Sigmoid colon (tissue), 4 donors: ENCODE measurements around the gene GPR55.

Experiments used
- EP300 ChIP-seq, 4 donors: sonication (generic); formaldehyde crosslinking; IDR thresholded peaks; one replicate each; pipeline ENCODE4 v1.6.1; 2017; ENCODE audit warnings: antibody characterized with exemption in 4 of 4
- POLR2A ChIP-seq, 2 donors: fragments of 450-650 bp; IDR thresholded peaks; one replicate each; pipeline ENCODE4 v1.6.1; 2016; ENCODE audit warnings: antibody characterized with exemption in 2 of 2, mild to moderate bottlenecking in 2 of 2, moderate library complexity in 2 of 2
- POLR2AphosphoS5 ChIP-seq, 4 donors: sonication (generic); formaldehyde crosslinking; IDR thresholded peaks; one replicate each; pipeline ENCODE4 v1.6.1; 2017; ENCODE audit warnings: antibody characterized with exemption in 4 of 4
- TF ChIP-seq, protein P1 (sequence below), 4 experiments: fragments of 450-650 bp in 3 of 4; fragments of 200-600 bp in 1 of 4; IDR thresholded peaks; one replicate each; pipeline ENCODE4 v1.5.1; 2016 to 2019; ENCODE audit warnings: antibody characterized with exemption in 4 of 4, mild to moderate bottlenecking in 3 of 4, moderate library complexity in 2 of 4

DNA sequence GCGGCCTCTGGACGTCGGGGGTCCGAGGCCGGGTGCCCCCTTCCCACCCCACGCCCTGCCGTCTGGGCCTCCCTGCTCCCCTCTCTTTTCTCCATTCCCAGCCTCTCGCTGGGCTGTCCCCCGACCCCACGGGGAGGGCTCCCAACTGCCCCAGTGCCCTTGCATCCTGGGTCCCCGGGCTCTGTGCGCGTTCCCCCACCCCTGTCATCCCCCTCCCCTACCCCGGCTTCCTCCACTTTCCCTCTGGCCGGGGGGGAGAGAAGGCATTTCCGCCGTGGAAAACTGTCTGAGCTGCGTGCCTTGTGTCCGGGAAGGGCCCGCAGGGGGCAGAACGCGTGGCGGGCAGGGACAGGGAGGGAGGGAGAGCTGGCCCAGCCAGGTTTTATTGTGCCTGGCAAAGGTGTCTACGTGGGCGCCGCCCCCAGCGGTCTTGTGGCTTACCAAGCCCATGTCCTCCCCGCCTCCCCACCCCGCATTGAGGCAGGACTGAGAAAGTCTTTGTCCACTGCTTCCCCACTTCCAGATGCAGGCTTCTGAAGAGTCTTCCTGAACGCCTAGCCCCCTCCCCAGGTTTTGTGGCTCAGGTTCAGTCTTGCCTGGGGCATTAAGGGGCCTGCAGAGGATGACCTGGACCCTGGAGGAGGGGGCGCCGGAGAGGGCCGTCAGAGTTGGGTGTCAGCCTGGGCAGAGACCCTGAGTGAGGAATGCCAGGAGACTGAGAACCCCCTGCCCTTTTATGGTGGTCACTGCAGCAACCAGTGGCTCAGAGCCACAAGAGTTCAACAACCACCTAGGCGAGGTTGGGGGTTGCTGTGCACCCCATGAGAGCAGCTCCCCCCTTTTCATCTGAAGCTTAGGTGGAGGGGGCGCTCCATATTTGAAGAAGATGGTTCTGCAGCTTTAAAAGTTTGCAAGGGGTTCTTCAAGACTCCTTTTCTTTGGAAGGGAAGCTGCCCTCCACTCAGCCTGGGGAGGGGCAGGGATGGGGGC lies 59.0 kb downstream of the GPR55 start:
- TF ChIP-seq EP300 (IDR thresholded peaks at IDR 0.05), result no peak
- TF ChIP-seq POLR2AphosphoS5 (IDR thresholded peaks at IDR 0.05), result no peak
- peak in 1 of 2 donors; percentile 28 for TF ChIP-seq POLR2A (IDR thresholded peaks at IDR 0.05)
- TF ChIP-seq, protein P1, sequence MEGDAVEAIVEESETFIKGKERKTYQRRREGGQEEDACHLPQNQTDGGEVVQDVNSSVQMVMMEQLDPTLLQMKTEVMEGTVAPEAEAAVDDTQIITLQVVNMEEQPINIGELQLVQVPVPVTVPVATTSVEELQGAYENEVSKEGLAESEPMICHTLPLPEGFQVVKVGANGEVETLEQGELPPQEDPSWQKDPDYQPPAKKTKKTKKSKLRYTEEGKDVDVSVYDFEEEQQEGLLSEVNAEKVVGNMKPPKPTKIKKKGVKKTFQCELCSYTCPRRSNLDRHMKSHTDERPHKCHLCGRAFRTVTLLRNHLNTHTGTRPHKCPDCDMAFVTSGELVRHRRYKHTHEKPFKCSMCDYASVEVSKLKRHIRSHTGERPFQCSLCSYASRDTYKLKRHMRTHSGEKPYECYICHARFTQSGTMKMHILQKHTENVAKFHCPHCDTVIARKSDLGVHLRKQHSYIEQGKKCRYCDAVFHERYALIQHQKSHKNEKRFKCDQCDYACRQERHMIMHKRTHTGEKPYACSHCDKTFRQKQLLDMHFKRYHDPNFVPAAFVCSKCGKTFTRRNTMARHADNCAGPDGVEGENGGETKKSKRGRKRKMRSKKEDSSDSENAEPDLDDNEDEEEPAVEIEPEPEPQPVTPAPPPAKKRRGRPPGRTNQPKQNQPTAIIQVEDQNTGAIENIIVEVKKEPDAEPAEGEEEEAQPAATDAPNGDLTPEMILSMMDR (IDR thresholded peaks at IDR 0.05), result peak in 1 of 4 experiments; percentile 35
